HG02884 (cell line): ENCODE results near the gene DICER1.
"Not testable (repeated sequence)": the region's sequence is repeated elsewhere in the genome, so short reads cannot be mapped to it uniquely, and the experiment has no call there.

Experiments
- ATAC-seq: cut with Tn5 transposase; IDR thresholded peaks from one replicate; pipeline ENCODE4 v1.9.1; 2021; ENCODE audit warnings: mild to moderate bottlenecking, moderate library complexity; ENCODE audit not compliant: unreplicated experiment

Gene DICER1

DNA sequence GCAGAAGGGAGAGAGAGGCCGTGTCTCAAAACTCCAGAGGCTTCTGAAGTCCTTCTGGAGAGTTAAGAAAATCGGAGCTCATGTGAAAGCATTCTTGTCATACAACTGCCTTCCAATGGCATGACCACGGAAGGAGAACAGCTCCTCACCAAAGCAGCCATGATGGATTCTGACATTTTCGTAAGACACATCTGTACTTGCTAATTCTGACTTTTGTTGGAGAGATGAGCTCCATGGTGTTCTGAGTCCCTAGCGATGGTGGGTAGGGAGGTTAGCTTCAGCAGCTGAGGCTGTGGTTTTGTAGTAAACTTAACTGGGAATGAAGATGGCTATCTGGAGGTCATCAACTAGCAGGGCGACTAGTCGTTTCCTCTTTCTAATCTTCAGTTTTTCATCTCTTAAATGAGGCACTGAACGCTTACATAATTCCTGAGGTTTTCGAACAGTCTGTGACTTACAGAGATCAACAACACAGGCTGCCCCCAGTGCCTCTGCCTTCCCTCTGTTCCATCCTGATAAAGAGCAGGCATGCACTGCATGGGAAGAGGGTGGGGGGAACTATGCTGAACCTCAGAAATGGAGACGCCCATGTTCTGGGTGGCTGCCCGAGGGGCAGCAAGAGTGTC, 28.6 kb upstream of the DICER1 start:
- no peak for ATAC-seq

DNA sequence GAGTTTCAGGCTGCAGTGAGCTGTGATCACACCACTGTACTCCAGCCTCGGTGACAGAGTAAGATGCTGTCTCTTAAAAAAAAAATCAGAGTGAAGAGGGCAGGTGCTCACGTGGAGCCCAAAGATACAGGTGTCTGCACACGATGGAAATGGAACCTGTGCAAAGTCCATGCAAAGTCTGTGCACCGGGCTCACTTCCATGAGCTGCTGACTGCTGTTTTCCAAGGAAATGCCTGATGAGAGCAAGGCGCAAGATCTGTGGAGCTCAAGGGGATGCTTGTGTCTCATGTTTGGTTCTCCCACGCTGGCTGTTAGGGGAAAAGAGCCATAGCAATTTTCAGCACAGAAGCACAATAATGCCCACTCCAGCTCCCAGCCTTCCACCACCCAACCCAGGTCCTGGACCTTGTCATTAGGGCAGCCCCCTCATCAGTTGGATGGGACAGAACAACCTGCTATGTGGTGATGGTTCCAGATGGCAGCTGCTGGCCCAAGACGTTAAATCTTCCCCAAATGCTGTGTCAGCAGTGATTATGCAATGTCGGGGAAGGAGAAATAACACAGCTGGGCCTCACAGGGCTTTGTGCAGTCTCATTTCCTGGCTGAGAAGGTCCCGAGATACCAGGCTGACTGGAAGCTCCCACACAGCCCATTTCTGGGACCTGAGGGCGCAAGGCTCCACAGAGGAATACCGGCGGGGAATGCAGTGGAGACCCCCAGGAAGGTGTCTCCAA, 27.9 kb upstream of the DICER1 start:
- no peak for ATAC-seq

DNA sequence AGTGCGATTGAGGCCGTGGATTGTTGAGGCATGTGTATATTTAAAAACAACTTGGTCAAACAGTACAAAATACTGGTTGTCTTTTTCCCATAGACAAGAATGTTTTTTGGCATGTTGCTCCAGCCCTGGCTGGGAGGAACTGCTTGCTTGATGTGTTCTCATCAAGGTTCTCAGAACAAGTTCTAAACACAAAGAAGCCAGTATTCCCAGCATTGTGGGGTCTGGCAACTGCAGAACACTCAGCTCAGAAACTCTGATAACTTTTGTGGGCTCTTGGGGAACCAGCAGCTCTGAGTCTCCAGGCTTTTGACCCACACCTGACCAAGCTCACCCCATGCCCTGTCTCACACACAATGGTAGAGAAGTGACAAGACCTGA, 27.1 kb upstream of the DICER1 start:
- no peak for ATAC-seq

DNA sequence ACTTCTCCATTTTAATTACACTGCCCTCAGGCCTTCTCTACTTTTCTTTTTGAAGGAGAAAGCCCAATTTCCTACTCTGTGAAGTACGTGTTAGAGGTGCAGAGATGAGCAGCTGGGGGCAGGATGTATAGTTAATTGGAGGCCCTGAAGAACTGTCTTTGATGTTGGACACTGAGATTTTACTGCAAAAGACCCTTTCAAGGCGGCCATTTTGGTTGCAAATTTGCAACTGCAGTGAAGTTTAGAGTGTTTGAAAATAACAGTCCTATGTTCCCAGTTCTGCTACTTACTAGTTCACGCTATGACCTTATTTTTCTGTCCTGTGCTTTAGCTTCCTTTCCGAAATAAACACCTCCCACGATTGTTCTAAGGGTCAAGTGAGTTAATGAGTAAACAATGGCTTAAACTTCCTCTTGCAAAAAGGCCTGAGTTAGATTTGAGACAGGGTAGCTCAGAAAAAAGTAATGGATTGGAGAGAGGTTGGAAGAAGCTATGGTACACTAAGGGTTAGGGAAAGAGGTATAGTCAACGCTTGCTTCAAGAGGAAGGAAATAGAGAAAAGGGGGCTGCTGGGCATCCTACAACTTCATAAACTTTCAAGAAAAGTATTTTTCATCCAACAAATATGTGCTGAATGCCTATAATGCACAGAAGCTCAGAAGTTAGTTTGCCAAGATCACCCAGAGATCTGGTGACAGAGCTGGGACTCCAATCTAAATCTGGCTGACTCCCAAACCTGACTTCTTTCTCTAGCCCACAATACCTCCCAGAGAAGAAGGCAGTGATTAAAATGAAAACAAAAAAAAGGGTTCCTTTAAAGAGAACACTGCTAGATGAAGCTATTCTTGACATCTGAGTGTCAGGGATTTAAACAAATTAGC, 26.4 kb upstream of the DICER1 start:
- ATAC-seq, result no peak

DNA sequence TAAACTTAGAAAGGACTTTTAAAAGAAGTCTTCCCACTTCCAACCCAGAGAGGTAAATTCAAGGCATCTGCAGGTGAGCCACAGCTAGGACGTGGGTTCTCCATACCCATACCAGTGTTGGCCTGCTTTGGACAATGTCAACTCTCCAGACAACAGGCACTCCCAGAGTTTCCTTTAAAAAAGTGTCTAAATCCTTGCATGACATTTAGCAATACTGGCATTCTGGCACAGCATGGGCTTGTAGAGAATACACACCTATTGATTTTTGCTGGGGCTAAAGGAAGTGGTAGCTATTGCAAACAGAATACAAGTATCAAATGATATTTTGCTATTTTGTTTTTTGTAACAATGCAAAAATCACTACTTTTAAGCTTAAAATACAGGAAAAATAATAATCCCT, 25.8 kb upstream of the DICER1 start:
- ATAC-seq, result no peak

DNA sequence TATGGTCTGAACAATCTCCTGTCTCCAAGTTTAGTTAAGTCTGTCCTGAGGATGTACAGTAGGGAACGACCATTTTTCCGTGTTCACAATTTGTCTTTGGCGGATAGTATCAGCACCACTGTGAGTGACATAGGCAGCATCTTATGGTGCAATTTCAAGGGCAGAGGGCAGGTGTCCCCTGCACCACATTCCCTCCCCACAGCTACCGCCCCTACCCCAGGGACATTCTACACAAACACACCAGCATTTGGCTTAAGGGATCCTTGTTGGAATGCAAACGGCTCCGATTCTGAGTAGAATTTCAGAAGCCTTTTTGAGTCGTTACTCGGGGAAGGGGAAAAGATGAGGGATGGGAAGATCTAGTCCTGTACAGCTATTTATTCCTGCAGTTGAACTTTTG, 25.1 kb upstream of the DICER1 start:
- no peak for ATAC-seq

DNA sequence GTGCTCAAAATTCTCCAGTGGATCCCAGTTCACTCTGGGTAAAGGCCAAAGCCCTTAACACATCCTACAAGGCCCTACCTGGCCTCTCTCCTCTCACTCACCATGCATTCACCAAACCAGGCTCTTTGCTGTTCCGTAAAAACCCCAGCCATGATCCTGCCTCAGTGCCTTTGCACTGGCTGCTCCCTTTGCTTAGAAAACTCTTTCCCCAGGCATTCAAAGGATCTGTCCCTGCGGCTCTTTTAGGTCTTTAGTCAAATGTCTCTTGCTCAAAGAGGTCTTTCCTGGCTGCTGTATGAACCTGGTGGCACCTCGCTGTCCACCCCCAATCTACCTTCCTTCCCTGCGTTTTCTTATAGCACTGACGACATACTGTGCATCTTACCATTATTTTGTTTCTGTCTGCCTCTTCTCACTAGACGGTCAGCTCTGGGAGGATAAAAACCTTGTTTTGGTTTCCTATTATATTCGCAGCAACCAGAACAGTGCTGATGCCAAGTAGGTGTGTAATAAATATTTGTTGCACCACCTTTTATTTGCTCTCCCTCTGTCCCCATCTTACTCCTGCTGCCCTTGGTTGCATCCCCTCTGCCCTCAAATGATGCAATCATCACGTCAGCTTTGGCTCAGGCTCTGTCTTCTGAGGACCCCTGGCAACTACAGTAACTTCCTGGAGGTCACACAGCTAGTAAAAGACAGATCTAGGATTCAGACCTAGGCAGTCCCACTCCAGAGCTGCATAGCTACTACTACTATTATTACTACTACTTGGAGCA, 23.8 kb upstream of the DICER1 start:
- no peak for ATAC-seq

DNA sequence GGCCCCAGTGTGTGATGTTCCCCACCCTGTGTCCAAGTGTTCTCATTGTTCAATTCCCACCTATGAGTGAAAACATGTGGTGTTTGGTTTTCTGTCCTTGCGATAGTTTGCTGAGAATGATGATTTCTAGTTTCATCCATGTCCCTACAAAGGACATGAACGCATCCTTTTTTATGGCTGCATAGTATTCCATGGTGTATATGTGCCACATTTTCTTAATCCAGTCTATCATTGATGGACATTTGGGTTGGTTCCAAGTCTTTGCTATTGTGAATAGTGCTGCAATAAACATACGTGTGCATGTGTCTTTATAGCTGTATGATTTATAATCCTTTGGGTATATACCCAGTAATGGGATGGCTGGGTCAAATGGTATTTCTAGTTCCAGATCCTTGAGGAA, 18.3 kb upstream of the DICER1 start:
- ATAC-seq, result not testable (repeated sequence)

DNA sequence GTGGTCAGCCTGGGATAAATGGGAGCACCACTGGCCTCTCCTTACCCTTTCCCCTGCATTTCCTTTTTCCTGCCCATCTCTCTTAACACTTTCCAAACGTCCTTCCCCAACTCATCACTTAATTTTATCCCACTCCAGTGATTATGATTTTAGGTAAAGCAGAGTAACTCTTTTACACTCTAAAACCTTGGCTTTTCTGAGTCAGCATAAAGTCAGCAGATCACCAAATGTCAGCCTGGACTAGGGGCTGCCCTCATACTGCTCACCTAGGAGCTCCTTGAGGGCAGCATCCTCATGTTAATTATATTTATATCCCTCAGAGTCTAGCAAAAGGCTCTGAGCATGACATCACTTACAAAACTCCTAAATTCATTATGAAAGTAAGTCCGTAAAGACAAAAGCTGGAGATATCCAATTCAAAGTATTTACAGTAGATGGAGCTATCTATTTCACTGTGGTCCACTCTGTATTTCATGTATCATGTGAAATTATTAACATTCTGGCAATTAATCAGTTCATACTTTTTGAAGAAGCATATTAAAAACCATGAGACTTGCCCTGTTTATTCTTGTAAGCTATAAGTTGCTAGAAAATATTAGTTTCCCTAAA, 17.0 kb upstream of the DICER1 start:
- no peak for ATAC-seq

DNA sequence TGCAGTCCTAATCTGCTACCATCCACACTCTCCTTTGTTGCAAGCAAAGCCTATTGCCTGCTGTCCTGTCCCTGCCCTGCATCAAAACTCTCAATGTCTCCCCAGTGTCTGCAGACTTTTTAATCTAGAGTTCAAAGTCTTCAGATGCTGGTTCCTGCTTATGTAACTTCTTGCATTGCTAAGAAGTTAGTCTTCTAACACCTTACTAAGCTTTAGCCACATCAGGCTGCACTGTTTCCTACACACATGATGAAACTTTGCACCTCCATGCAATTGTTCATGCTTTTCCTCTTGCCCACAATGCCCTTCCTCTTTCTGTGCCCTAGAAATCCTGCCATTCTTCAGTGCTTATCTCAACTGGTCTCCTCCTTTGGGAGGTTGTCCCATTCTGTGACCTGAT, 16.2 kb upstream of the DICER1 start:
- no peak for ATAC-seq

DNA sequence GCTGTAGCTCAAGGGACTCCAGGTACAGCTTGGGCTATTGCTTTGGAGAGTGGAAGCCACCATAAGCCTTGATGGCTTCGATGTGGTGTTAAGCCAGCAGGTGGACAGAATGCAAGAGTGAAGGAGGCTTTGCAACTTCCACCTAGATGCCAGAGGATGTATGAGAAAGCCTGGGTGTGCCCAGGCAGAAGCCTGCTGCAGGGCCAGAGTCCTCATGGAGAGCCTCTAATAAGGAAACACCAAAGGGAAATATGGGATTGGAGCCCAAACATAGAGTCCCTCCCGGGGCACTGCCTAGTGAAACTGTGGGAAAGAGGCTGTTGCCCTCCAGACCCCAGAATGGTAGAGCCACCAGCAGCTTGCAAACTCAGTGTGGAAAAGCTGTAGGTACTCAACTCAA, 9.8 kb upstream of the DICER1 start:
- ATAC-seq, result no peak

DNA sequence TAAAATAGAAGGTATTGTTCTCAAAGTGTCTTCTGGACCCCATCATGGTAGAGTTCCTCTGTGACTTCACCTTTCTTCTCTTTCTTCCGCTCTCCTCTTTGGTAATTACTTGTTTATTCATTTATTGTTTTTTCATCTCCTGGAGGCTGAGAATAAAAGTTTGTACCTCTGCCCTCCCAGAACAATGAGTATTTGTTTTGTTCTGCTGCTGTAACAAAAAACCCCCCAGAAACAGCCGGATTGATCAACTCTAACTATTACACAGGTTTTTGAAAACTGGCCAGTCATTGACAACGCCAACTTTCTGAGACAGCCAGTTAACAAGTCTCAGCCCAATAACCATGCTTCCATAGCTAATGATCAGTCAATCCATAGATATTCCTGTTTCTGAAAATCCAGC, 8.2 kb upstream of the DICER1 start:
- no peak for ATAC-seq

DNA sequence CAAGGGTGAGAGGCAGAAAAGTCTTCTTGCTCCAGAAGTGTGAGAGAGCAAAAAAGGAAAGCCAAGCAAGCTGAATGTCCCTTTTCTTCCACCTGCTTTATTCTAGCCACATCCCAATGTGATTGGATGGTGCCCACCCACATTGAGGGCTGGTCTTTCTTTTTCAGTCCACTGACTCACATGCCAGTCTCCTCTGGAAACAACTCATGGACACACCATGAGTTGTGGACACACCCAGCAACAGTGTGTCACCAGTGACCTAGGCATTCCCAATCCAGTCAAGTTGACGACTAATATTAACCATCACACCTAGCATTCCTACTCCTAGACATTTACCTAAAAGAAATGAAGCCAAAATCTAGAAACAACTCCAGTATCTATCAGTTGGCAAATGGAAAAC, 7.2 kb upstream of the DICER1 start:
- ATAC-seq, result no peak

DNA sequence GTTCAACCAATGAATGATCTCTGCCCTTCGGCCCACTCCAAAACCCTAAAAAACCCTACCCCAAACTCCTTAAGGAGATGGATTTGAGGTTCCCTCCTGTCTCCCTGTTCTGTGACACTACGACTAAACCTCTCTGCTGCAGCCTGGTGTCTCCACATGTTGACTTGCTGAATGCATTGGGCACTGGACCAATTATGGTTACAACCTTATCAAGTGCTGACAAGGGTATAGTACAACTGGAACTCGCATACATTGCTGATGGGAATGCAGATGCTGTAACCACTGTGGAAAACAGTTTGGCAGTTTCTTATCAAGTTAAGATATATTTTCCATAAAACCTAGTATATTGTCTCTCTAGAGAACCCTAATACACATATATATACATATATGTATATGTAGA, 6.3 kb upstream of the DICER1 start:
- ATAC-seq, result no peak

DNA sequence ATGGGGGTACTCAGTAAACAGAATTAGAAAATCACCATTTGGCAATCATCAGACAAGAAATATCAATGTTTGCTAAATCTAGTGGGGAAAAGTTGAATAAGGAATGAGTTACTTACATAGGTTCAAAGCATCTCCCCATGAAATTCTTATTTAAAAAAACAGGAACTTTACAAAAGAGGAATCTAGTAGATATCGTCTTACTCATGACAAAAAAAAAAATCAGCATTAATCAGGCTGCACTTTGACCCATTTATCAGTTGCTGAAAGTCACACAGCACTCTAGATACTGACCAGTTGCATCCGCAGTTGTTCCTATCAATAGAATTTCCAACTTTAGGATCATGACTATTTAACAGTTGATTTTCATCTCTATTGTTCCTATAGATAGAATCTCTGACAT, 5.8 kb upstream of the DICER1 start:
- ATAC-seq, result no peak

DNA sequence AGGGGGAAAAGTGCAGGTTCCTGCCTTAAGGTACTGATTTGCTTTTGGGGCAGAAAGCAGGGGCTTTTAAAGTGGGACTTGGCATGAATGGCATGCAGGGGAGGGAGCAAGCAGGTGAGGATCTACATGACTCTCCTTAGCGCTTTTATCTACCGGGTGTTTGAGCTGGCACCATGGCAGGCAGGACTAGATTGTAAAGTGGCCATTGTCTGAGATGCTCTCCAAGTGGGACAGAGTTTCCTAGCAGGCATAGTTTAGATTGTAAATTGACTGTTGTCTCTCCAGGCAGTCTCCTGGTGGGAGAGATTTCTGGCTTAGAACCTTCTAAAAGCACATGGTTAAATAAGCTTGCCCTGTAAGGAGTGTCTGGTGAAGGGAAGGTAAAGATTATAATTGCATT, 5.3 kb upstream of the DICER1 start:
- ATAC-seq, result no peak

DNA sequence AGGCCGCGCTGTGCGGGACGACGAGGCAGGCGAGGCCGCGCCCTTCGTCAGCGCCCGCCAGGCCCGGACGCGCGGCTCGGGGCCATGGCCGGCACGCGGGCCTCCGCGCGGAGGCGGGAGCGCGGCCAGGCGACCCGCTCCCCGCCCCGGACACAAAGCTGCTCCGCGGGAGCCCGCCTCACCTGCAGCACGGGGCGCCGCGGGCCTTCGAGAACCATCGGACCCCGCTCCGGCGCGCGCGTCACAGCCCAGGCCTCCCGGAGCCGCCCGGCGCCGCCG, 342 bp downstream of the DICER1 start:
- ATAC-seq, result peak; percentile 18

DNA sequence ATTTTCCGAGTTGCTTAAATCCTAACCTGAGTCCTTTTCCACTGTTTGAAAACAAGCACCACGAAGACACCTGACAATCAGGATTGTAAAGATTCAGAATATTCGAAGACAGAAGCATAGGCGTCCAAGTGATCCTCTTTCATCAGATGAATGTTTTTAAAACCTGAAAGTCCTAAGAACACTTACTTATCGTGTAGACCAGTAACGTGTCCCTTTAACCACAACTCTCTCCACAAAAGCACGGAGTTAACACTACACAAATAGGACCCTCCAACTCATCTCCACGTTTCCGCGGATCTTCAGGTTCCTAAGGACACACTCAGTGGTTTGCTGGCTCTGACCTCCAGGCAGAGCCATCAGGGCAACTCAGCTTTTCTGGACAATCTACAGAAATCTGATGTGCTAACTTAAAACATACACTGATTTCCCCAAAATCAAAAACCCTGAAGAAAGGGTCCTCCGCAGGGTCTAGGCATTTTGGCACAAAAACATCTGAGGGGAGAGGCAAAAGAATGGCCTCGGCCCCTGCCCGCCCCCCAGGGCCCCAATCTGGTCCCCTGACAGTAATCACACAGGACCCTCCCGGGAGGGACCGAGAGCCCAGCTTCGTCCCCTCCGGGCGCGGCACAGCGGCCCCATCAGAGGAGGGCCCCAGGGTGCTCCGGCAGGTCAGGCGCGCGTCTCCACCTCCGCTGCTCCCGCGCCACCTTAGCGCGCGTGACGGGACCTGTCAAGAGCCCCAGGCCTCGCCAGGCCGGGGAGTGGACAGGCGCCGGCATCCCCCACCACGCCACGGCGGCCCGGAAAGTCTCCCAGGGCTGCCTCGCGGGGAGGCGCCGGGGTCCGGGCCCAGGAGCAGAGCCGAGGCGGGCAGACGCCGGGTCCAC, 925 bp downstream of the DICER1 start:
- peak; percentile 33 for ATAC-seq

DNA sequence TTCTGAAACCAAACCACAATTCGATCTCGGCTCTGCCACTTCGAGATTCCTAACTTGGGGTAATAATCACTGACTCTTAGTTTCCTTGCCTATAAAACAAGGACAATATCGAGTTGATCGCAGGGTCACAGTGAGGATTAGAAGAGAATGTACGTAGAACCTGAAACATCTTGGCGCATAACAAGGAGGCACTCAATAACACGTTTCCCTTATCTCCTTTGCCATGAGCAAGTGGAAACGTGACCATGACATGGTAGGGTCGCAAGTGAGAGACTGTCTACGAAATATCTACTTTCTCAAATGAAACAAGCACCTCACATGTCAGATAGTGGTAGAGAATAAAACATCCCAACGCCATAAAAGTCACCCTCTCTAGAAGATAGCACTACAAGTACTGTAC, 2.3 kb downstream of the DICER1 start:
- no peak for ATAC-seq

DNA sequence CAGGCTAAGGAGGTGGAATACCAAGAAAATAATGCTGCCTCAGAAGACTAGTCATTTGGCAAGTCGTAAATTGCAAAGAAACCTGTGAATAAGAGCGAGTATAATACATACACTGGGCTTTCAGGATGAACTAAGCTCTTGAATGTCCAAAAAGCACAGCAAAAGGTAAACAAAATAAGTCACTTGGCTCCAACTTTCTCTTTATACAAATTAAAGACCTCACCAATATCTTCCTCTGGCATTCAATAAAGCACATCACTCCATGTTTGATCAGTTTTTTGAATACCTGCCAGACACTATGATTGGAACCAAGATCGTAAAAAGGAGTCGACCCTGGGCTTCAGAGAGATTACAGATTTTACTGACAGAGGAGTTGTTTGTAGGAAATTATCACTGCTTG, 3.5 kb downstream of the DICER1 start:
- no peak for ATAC-seq
